Measurements from ENCODE around the gene PACS1.

PACS1 gene

GRCh38 chr11:66233301-66233700, 163.2 kb downstream of the PACS1 start:
- ChIA-PET POLR2A (no interaction called here), CTCF (interaction anchor here (1.3 to 10.2 kb wide), 2 partner anchors 12 to 48 kb away, joined by 3 to 130 read pairs; no protein-coding TSS in a partner anchor)
- no peak overlapping the region for H3K4me3 ChIP-seq (ENCODE audit: low read depth, low read length)
- no peak for DNase-seq (ENCODE audit: low read depth, low spot score)
- TF ChIP-seq CTCF (IDR thresholded peaks at IDR 0.05; ENCODE audit: insufficient read depth, low read length, missing control alignments): no peak

GRCh38 chr11:66235141-66235540, 165.1 kb downstream of the PACS1 start:
- TF ChIP-seq CTCF (IDR thresholded peaks at IDR 0.05; ENCODE audit: insufficient read depth, low read length, missing control alignments): no peak
- no peak for DNase-seq (ENCODE audit: low read depth, low spot score)
- CTCF ChIA-PET: interaction anchor here (1.1 to 10.2 kb wide), 3 partner anchors 9 to 168 kb away, joined by 3 to 130 read pairs (median 3); no protein-coding TSS in a partner anchor
- POLR2A ChIA-PET: no interaction called here
- H3K4me3 ChIP-seq (ENCODE audit: low read depth, low read length): no peak overlapping the region

- no peak for DNase-seq (ENCODE audit: low read depth, low spot score)
- no peak overlapping the region for H3K4me3 ChIP-seq (ENCODE audit: low read depth, low read length)
- POLR2A ChIA-PET: no interaction called here
- CTCF ChIA-PET: interaction anchor here (1.0 to 10.2 kb wide), 6 partner anchors 10 to 170 kb away, joined by 3 to 130 read pairs (median 4); no protein-coding TSS in a partner anchor
- TF ChIP-seq CTCF (IDR thresholded peaks at IDR 0.05; ENCODE audit: insufficient read depth, low read length, missing control alignments): no peak
Measured at GRCh38 chr11:66237867-66238266, 167.8 kb downstream of the PACS1 start.

- TF ChIP-seq CTCF (IDR thresholded peaks at IDR 0.05; ENCODE audit: insufficient read depth, low read length, missing control alignments): no peak
- POLR2A ChIA-PET: interaction anchor here (0.6 kb wide), 1 partner anchor 112 kb away, joined by 3 read pairs; no protein-coding TSS in a partner anchor
- no peak overlapping the region for H3K4me3 ChIP-seq (ENCODE audit: low read depth, low read length)
- CTCF ChIA-PET: interaction anchor here (0.9 to 10.2 kb wide), 6 partner anchors 11 to 171 kb away, joined by 3 to 130 read pairs (median 4); no protein-coding TSS in a partner anchor
- no peak for DNase-seq (ENCODE audit: low read depth, low spot score)
Measured at GRCh38 chr11:66238786-66239413, 168.8 kb downstream of the PACS1 start.

- no peak for DNase-seq (ENCODE audit: low read depth, low spot score)
- H3K4me3 ChIP-seq (ENCODE audit: low read depth, low read length): no peak overlapping the region
- CTCF ChIA-PET: interaction anchor here (0.9 to 10.2 kb wide), 3 partner anchors 18 to 171 kb away, joined by 3 to 130 read pairs (median 4); no protein-coding TSS in a partner anchor
- POLR2A ChIA-PET: no interaction called here
- no peak for TF ChIP-seq CTCF (IDR thresholded peaks at IDR 0.05; ENCODE audit: insufficient read depth, low read length, missing control alignments)
Measured at GRCh38 chr11:66239511-66239910, 169.4 kb downstream of the PACS1 start.

- POLR2A ChIA-PET: no interaction called here
- no peak for TF ChIP-seq CTCF (IDR thresholded peaks at IDR 0.05; ENCODE audit: insufficient read depth, low read length, missing control alignments)
- no peak overlapping the region for H3K4me3 ChIP-seq (ENCODE audit: low read depth, low read length)
- no peak for DNase-seq (ENCODE audit: low read depth, low spot score)
- CTCF ChIA-PET: interaction anchor here (0.9 to 10.2 kb wide), 4 partner anchors 13 to 172 kb away, joined by 3 to 130 read pairs (median 4); no protein-coding TSS in a partner anchor
Measured at GRCh38 chr11:66239998-66240780, 170.1 kb downstream of the PACS1 start.
